Choroid plexus epithelial cell (primary cell): ENCODE measurements around the gene LRRC28.

ENCODE experiments used
- DNase-seq: peaks from one replicate; pipeline ENCODE4 v3.0.0-alpha.2; 2010; ENCODE audit warnings: low read depth
- H3K4me3 ChIP-seq: 2 replicates; pipeline ENCODE4 v1.5.1; 2011; ENCODE audit warnings: low read depth, mild to moderate bottlenecking, control low read depth, low read length, moderate library complexity
- TF ChIP-seq, protein P1 (sequence below): conservative IDR thresholded peaks from 2 replicates; pipeline ENCODE4 v1.5.1; 2011; ENCODE audit warnings: low read depth, mild to moderate bottlenecking, control low read depth, inconsistent platforms, low read length, moderate library complexity

The LRRC28 gene

GRCh38 chr15:99324082-99324620 is 72.9 kb downstream of the LRRC28 start:
- TF ChIP-seq, protein P1, sequence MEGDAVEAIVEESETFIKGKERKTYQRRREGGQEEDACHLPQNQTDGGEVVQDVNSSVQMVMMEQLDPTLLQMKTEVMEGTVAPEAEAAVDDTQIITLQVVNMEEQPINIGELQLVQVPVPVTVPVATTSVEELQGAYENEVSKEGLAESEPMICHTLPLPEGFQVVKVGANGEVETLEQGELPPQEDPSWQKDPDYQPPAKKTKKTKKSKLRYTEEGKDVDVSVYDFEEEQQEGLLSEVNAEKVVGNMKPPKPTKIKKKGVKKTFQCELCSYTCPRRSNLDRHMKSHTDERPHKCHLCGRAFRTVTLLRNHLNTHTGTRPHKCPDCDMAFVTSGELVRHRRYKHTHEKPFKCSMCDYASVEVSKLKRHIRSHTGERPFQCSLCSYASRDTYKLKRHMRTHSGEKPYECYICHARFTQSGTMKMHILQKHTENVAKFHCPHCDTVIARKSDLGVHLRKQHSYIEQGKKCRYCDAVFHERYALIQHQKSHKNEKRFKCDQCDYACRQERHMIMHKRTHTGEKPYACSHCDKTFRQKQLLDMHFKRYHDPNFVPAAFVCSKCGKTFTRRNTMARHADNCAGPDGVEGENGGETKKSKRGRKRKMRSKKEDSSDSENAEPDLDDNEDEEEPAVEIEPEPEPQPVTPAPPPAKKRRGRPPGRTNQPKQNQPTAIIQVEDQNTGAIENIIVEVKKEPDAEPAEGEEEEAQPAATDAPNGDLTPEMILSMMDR = no peak
- peak; percentile 88 for DNase-seq
- peak overlapping the region; percentile 24 for H3K4me3 ChIP-seq

- TF ChIP-seq, protein P1 = no peak
- no peak overlapping the region for H3K4me3 ChIP-seq
- no peak for DNase-seq
Observed at GRCh38 chr15:99324700-99325099, 73.4 kb downstream of the LRRC28 start.

GRCh38 chr15:99326235-99326634 is 75.0 kb downstream of the LRRC28 start:
- DNase-seq = no peak
- no peak overlapping the region for H3K4me3 ChIP-seq
- TF ChIP-seq, protein P1 = no peak

DNA sequence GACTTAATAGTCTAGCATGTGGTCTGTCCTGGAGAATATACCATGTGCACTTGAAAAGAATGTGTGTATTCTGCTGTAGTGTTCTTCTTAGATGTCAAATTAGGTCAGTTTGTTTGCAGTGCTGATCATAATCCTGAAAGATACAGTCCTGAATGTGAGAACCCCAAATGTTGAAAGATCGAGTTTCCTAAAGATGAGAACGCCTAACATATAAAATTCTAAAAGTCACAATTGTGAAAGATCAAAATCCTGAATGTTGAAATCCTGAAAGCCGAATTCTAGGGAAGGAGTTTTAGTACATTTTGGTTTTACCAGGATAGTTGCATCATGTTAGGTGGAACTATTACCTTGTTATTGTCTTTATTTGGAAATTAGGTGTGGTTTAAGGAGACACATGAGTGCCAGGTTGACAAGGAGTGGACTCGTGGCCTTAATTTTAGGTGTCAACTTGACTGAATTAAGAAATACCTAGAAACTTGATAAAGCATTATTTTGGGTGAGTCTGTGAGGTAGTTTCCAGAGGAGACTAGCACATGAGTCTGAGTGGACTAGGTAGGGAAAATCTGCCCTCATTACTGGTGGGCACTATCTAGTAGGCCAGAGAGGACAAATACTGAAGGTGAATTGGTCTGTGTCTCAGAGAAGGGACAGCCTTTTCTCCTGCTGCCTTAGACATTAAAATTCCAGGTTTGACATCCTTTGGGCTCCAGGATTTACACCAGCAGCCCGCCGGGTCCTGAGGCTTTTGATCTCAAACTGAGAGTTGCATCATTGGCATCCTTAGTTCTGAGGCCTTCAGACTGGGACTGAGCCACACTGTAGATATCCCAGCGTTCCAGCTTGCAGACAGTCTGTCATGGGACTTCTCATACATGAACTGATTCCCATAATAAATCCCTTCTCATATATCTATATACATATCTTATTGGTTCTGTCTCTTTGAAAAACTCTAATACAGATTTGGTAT is 77.1 kb downstream of the LRRC28 start:
- no peak overlapping the region for H3K4me3 ChIP-seq
- no peak for DNase-seq
- TF ChIP-seq, protein P1 = no peak

DNA sequence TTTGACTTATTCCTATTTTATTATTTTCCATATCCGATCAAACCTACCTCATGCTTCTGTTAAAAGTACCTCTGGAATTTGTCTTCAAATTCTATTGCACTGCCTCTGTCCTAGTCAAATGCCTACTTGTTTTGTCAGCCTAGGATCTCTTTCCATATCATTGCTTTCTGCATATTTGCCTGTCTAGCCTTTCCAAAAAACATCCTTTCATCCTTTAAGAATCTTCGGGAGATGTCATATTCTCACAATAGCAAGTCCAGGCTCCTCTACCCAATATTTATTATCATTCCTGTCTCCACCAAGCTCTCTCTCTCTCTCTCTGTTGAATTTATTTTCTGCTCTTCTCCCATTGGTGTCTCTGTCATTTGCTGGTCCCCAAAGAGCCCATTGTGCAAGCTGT is 80.1 kb downstream of the LRRC28 start:
- TF ChIP-seq, protein P1 = no peak
- no peak overlapping the region for H3K4me3 ChIP-seq
- no peak for DNase-seq

DNA sequence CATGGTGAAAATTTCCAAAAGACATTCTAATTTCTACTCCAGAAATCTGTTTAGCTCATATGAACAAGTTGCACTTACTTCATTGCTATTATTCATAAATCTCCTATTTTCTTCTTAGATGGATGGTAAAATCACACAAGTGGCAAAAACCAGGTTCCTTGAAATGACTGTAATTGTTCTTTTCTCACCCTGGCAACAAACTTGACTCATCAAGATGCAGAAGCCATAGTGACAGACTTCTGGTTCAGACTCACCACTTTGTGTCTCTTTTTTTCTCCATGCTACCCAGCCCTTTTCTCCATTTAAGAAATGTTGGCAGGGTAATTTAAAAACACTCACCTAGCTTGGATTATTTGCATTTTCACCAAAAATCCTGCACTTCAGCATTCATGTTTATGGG is 82.1 kb downstream of the LRRC28 start:
- no peak for DNase-seq
- no peak overlapping the region for H3K4me3 ChIP-seq
- TF ChIP-seq, protein P1 = no peak

GRCh38 chr15:99333981-99334380 is 82.7 kb downstream of the LRRC28 start:
- TF ChIP-seq, protein P1 = no peak

More at GRCh38 chr15:99333981-99334380, 82.7 kb downstream of the LRRC28 start:
- no peak for DNase-seq
- no peak overlapping the region for H3K4me3 ChIP-seq
